NCI-H187 (cell line): ENCODE data around the gene TMC1.
"Not testable (repeated sequence)": the region's sequence is repeated elsewhere in the genome, so short reads cannot be mapped to it uniquely, and the experiment has no call there.

ENCODE experiments used
- DNase-seq, 2 experiments: peaks; one replicate each; lab custom pipeline; 2025; lab: John Stamatoyannopoulos, UW

TMC1 gene

GRCh38 chr9:72521416-72521815, at the start of gene TMC1:
Gene TMC1 (plus strand): TSS chr9:72521608. CDS start chr9:72648649, 127,041 bp downstream.
- not testable (repeated sequence) for DNase-seq

- no peak for DNase-seq
Measured at GRCh38 chr9:72473474-72474261, 47.7 kb upstream of the TMC1 start.

- DNase-seq, result no peak
Measured at GRCh38 chr9:72474676-72475075, 46.7 kb upstream of the TMC1 start.

GRCh38 chr9:72476100-72476499, 45.3 kb upstream of the TMC1 start:
- no peak for DNase-seq

GRCh38 chr9:72476617-72477437, 44.6 kb upstream of the TMC1 start:
- DNase-seq, result no peak

- no peak for DNase-seq
Measured at GRCh38 chr9:72477930-72478518, 43.4 kb upstream of the TMC1 start.

GRCh38 chr9:72478966-72479365, 42.4 kb upstream of the TMC1 start:
- no peak for DNase-seq

- DNase-seq, result not testable (repeated sequence)
Measured at GRCh38 chr9:72480261-72480660, 41.1 kb upstream of the TMC1 start.

- DNase-seq, result no peak
Measured at GRCh38 chr9:72480921-72481320, 40.5 kb upstream of the TMC1 start.

GRCh38 chr9:72485821-72486593, 35.4 kb upstream of the TMC1 start:
- no peak for DNase-seq

- no peak for DNase-seq
Measured at GRCh38 chr9:72486594-72486955, 34.8 kb upstream of the TMC1 start.

- DNase-seq, result not testable (repeated sequence)
Measured at GRCh38 chr9:72487665-72488064, 33.7 kb upstream of the TMC1 start.

GRCh38 chr9:72489986-72490385, 31.4 kb upstream of the TMC1 start:
- DNase-seq, result no peak

GRCh38 chr9:72491242-72491641, 30.2 kb upstream of the TMC1 start:
- no peak for DNase-seq

GRCh38 chr9:72494051-72494450, 27.4 kb upstream of the TMC1 start:
- DNase-seq, result no peak

GRCh38 chr9:72497447-72498046, 23.9 kb upstream of the TMC1 start:
- no peak for DNase-seq

- DNase-seq, result no peak
Measured at GRCh38 chr9:72506615-72507014, 14.8 kb upstream of the TMC1 start.

- no peak for DNase-seq
Measured at GRCh38 chr9:72509053-72509452, 12.4 kb upstream of the TMC1 start.

GRCh38 chr9:72509635-72510034, 11.8 kb upstream of the TMC1 start:
- DNase-seq, result no peak

GRCh38 chr9:72521011-72521410, 397 bp upstream of the TMC1 start:
- not testable (repeated sequence) for DNase-seq

GRCh38 chr9:72524820-72525540, 3.6 kb downstream of the TMC1 start:
- no peak for DNase-seq
